ENCODE data around the gene SLC12A9. TPM values are rescaled to one million over a fixed set of nuclear protein-coding genes. Genes with fewer than 3 reads are reported as not detected.

SLC12A9 gene
- total and polyA plus RNA-seq, 4 donors, result 28.5 to 52.6 (median 39.2) TPM

DNA sequence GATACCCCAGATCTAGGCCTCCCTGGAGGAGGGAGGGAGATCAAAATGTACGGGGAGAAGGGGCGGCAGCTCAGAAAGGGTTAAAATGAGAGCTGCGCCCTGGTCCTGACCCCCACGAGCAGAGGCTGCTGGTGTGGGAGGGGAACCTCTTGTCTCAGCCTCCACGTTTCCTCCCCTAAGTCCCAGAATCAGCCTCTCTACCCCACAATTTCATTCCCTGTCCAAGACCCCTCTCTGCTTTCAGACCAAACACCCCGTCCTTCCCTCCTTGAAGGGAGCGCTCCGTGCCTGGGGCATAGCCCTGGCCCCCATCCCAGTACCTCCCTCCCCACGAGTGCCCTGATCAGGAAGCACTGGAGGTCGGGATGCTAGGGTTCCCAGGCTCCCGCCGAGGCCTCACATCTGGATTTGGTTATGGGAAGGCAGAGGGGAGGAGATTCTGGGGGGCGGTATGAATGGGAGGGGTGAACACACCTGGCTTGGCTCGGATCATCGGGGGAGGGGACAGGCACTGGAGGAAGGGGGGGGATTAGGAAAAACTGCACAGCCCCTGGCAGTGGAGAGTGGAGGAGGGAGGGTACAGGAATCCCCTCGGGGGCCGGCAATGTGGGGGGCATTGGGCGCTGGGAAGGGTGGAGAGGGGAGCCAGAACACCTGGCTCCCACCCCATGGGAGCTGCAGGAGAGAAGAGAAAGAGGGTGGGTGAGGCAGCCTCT lies 27.9 kb upstream of the SLC12A9 start:
- WGBS, 2 donors, result 45 to 69% methylated on average over 17 to 18 of the region's 18 CpGs

DNA sequence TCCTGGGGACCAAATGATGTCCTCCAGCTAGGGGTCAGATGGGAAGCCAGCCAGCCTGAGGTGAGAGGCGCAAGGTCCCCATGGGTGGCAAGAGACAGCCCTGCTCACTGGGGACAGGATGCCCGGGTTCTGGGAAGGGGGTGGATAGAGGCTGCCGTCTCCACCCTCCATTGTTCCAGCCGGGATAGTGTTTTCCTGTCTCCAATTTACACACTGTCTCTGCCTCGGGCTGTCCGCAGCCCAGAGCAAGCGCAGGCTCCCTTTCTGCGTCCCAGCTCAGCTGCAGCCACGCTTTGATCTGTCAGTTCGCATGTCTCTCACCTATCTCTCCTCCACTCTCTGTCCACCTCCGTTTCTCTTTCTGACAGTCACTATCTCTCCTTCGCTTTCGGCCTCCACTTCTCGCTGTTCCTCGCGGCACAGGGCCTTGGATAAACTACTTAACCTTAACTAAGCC lies 27.3 kb upstream of the SLC12A9 start:
- WGBS, 2 donors, result 39 to 70% methylated on average over 14 to 16 of the region's 16 CpGs
- Histone ChIP-seq H3K4me3 (peak overlapping the region; percentile 45), H3K27me3 (ENCODE audit: control insufficient read depth in 3 of 3, insufficient read depth in 3 of 3, low read length in 2 of 3) (no peaks in the 10 kb centered on the region), H3K36me3 (ENCODE audit: control insufficient read depth in 4 of 4, insufficient read depth in 4 of 4, low read length in 4 of 4) (peaks cover 0 to 22% (median 13%) of the 10 kb centered on the region in 4 donors), H3K9me3 (ENCODE audit: control insufficient read depth in 4 of 4, insufficient read depth in 3 of 4, low read length in 3 of 4) (no peaks in the 10 kb centered on the region), H3K27ac (ENCODE audit: low read depth in 1 of 2, low read length in 1 of 2) (peak overlapping the region; percentile 76 to 94), H3K9ac (ENCODE audit: insufficient read depth in 1 of 2, low read length in 2 of 2) (peak overlapping the region in 1 of 2 donors; percentile 81), H3K4me1 (ENCODE audit: control insufficient read depth in 5 of 5, insufficient read depth in 5 of 5, low read length in 5 of 5) (peaks cover 0 to 31% (median 4%) of the 10 kb centered on the region in 5 donors)
- no peak for ATAC-seq (ENCODE audit: insufficient read depth, low FRiP score)
- DNase-seq, result peak in 1 of 3 donors; percentile 46
- TF ChIP-seq, protein P1, sequence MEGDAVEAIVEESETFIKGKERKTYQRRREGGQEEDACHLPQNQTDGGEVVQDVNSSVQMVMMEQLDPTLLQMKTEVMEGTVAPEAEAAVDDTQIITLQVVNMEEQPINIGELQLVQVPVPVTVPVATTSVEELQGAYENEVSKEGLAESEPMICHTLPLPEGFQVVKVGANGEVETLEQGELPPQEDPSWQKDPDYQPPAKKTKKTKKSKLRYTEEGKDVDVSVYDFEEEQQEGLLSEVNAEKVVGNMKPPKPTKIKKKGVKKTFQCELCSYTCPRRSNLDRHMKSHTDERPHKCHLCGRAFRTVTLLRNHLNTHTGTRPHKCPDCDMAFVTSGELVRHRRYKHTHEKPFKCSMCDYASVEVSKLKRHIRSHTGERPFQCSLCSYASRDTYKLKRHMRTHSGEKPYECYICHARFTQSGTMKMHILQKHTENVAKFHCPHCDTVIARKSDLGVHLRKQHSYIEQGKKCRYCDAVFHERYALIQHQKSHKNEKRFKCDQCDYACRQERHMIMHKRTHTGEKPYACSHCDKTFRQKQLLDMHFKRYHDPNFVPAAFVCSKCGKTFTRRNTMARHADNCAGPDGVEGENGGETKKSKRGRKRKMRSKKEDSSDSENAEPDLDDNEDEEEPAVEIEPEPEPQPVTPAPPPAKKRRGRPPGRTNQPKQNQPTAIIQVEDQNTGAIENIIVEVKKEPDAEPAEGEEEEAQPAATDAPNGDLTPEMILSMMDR (IDR thresholded peaks at IDR 0.05; ENCODE audit: control extremely low read depth, extremely low read depth), result no peak

More for the DNA sequence above, 27.9 kb upstream of the SLC12A9 start:
- H3K36me3 ChIP-seq (ENCODE audit: control insufficient read depth in 4 of 4, insufficient read depth in 4 of 4, low read length in 4 of 4), result peaks cover 2 to 28% (median 19%) of the 10 kb centered on the region in 4 donors
- H3K4me3 ChIP-seq, result peak overlapping the region; percentile 45
- peak overlapping the region in 1 of 2 donors; percentile 76 for H3K27ac ChIP-seq (ENCODE audit: low read depth in 1 of 2, low read length in 1 of 2)
- DNase-seq (no peak), ATAC-seq (ENCODE audit: insufficient read depth, low FRiP score) (no peak)
- peaks cover 0 to 31% (median 4%) of the 10 kb centered on the region in 5 donors for H3K4me1 ChIP-seq (ENCODE audit: control insufficient read depth in 5 of 5, insufficient read depth in 5 of 5, low read length in 5 of 5)
- TF ChIP-seq, protein P1 (IDR thresholded peaks at IDR 0.05; ENCODE audit: control extremely low read depth, extremely low read depth), result no peak
- no peaks in the 10 kb centered on the region for H3K27me3 ChIP-seq (ENCODE audit: control insufficient read depth in 3 of 3, insufficient read depth in 3 of 3, low read length in 2 of 3)
- H3K9ac ChIP-seq (ENCODE audit: insufficient read depth in 1 of 2, low read length in 2 of 2), result no peak overlapping the region
- H3K9me3 ChIP-seq (ENCODE audit: control insufficient read depth in 4 of 4, insufficient read depth in 3 of 4, low read length in 3 of 4), result no peaks in the 10 kb centered on the region

DNA sequence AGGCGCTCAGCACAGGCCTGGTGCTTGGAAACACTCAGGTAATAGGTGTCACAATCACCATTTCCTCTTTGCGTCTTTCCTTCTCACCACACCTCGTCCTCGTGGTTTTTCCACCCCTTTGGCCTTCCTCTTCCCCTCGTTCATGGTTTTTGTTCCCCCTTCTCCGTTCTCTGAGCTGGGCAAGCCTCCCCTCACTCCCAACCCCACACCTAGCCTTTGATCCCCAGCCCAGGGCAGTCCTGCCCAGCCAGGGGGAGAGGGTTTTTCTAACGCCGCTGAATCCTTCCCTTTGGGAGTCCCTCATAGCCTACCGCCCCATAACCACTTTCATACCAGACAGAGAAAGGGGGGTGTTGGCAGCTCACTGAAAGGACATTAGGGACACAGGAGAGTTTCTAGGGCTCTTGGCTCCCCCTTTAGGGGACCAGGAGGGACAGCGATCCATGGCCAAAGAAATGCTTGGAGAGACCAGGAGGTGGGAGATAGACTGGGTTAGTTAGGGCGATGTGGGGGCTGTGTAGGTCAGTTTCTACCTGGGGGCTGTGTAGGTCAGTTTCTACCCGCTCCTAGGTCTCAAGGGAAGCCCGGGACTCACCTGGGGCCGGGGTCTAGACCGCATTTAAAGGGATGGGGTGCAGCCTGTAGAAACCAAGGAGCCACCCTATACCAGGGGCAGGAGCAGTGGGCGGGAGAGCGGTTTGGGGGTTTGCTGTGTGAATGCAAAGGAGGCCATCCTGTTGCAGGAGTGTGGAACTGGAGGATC lies 26.6 kb upstream of the SLC12A9 start:
- H3K36me3 ChIP-seq (ENCODE audit: control insufficient read depth in 4 of 4, insufficient read depth in 4 of 4, low read length in 4 of 4), result peaks cover 0 to 16% (median 10%) of the 10 kb centered on the region in 4 donors
- no peak for ATAC-seq (ENCODE audit: insufficient read depth, low FRiP score)
- H3K4me1 ChIP-seq (ENCODE audit: control insufficient read depth in 5 of 5, insufficient read depth in 5 of 5, low read length in 5 of 5), result peaks cover 0 to 31% (median 4%) of the 10 kb centered on the region in 5 donors
- H3K9ac ChIP-seq (ENCODE audit: insufficient read depth in 1 of 2, low read length in 2 of 2), result peak overlapping the region; percentile 52 to 81
- H3K27ac ChIP-seq (ENCODE audit: low read depth in 1 of 2, low read length in 1 of 2), result peak overlapping the region; percentile 87 to 94
- H3K9me3 ChIP-seq (ENCODE audit: control insufficient read depth in 4 of 4, insufficient read depth in 3 of 4, low read length in 3 of 4), result no peaks in the 10 kb centered on the region
- TF ChIP-seq, protein P1 (IDR thresholded peaks at IDR 0.05; ENCODE audit: control extremely low read depth, extremely low read depth), result no peak
- H3K4me3 ChIP-seq, result peak overlapping the region; percentile 45
- H3K27me3 ChIP-seq (ENCODE audit: control insufficient read depth in 3 of 3, insufficient read depth in 3 of 3, low read length in 2 of 3), result no peaks in the 10 kb centered on the region
- peak; percentile 70 to 88 (median 83) for DNase-seq
- 12 to 16% methylated on average over 17 of the region's 17 CpGs for WGBS, 2 donors
